AG08396 (cell line): Measurements from ENCODE around the gene C3orf70.

Source experiments
- DNase-seq: peaks from one replicate; pipeline ENCODE4 v3.0.0; 2012; ENCODE audit warnings: low spot score, mixed read lengths

Gene C3orf70

GRCh38 chr3:185049710-185050109 is 103.2 kb downstream of the C3orf70 start:
- DNase-seq, result no peak

- no peak for DNase-seq
Observed at GRCh38 chr3:185046603-185047002, 106.3 kb downstream of the C3orf70 start.

GRCh38 chr3:185046164-185046515 is 106.7 kb downstream of the C3orf70 start:
- no peak for DNase-seq

- no peak for DNase-seq
Observed at GRCh38 chr3:185042312-185043050, 110.4 kb downstream of the C3orf70 start.

- DNase-seq, result no peak
Observed at GRCh38 chr3:185041540-185041939, 111.3 kb downstream of the C3orf70 start.

- no peak for DNase-seq
Observed at GRCh38 chr3:185040425-185040824, 112.4 kb downstream of the C3orf70 start.

- DNase-seq, result no peak
Observed at GRCh38 chr3:185037801-185038200, 115.1 kb downstream of the C3orf70 start.

- DNase-seq, result no peak
Observed at GRCh38 chr3:185030951-185031350, 121.9 kb downstream of the C3orf70 start.

GRCh38 chr3:185030399-185030798 is 122.5 kb downstream of the C3orf70 start:
- no peak for DNase-seq

- DNase-seq, result no peak
Observed at GRCh38 chr3:185029086-185029485, 123.8 kb downstream of the C3orf70 start.

- DNase-seq, result no peak
Observed at GRCh38 chr3:185028121-185028520, 124.7 kb downstream of the C3orf70 start.
